PC-9 (cell line): ENCODE results near the gene DERL3. TPM values are rescaled to one million over a fixed set of nuclear protein-coding genes. Genes with fewer than 3 reads are reported as not detected.

Source experiments
- BruUV-seq: library from RNA; stranded (reverse); fragments of 400-500 nt; replicated peaks from 2 replicates; lab custom pipeline; 2021; lab: Mats Ljungman, UMichigan
- CTCF ChIA-PET: fragments of 300-600 bp; sonication (Branson Sonifier 250); formaldehyde crosslinking; loops from one replicate; lab custom pipeline; 2022; ENCODE audit warnings: antibody characterized with exemption; lab: Charles Lee
- POLR2A ChIA-PET: fragments of 300-600 bp; sonication (Branson Sonifier 250); formaldehyde crosslinking; loops from one replicate; lab custom pipeline; 2022; ENCODE audit warnings: antibody characterized with exemption; ENCODE audit not compliant: unreplicated experiment; lab: Charles Lee
- DNase-seq, 2 experiments: peaks; one replicate each; pipeline versions ENCODE4 v3.0.0 to v3.0.0-alpha.2; 2015 to 2022; ENCODE audit warnings: mixed read lengths in 1 of 2
- H2AFZ ChIP-seq: fragments of 200-600 bp; sonication (generic); 2 replicates; pipeline ENCODE4 v1.8.1; 2017; ENCODE audit warnings: antibody characterized with exemption
- H3F3A ChIP-seq: fragments of 200-600 bp; sonication (generic); 2 replicates; pipeline ENCODE4 v1.8.1; 2017; ENCODE audit warnings: antibody characterized with exemption, mild to moderate bottlenecking, low read depth; ENCODE audit not compliant: insufficient read depth
- H3K27ac ChIP-seq: fragments of 200-600 bp; sonication (generic); 2 replicates; pipeline ENCODE4 v1.6.1; 2016; ENCODE audit warnings: mixed run types
- H3K27me3 ChIP-seq: fragments of 200-600 bp; sonication (generic); 2 replicates; pipeline ENCODE4 v1.6.1; 2016; ENCODE audit warnings: low read depth, mixed run types; ENCODE audit not compliant: insufficient read depth
- H3K36me3 ChIP-seq: fragments of 200-600 bp; sonication (generic); 2 replicates; pipeline ENCODE4 v1.6.1; 2016; ENCODE audit warnings: low read depth, mixed run types
- H3K4me1 ChIP-seq: fragments of 200-600 bp; sonication (generic); replicated peaks from 2 replicates; pipeline ENCODE4 v1.6.1; 2016; ENCODE audit warnings: mixed run types; ENCODE audit not compliant: insufficient read depth
- H3K4me2 ChIP-seq: fragments of 200-600 bp; sonication (generic); 2 replicates; pipeline ENCODE4 v1.6.1; 2017; ENCODE audit warnings: mixed run types
- H3K4me3 ChIP-seq: fragments of 200-600 bp; sonication (generic); 2 replicates; pipeline ENCODE4 v1.6.1; 2016; ENCODE audit warnings: mixed run types
- H3K79me2 ChIP-seq: fragments of 200-600 bp; sonication (generic); 2 replicates; pipeline ENCODE4 v1.6.1; 2017; ENCODE audit warnings: low read depth, mixed run types
- H3K9me2 ChIP-seq: fragments of 200-600 bp; sonication (generic); 2 replicates; pipeline ENCODE4 v1.8.1; 2017; ENCODE audit warnings: mild to moderate bottlenecking; ENCODE audit not compliant: insufficient read depth
- H3K9me3 ChIP-seq: fragments of 200-600 bp; sonication (generic); 2 replicates; pipeline ENCODE4 v1.8.1; 2016; ENCODE audit warnings: low read depth; ENCODE audit not compliant: insufficient read depth
- H4K20me1 ChIP-seq: fragments of 200-600 bp; sonication (generic); 2 replicates; pipeline ENCODE4 v1.8.1; 2017; ENCODE audit not compliant: insufficient read depth
- CTCF ChIP-seq: fragments of 200-600 bp; sonication (generic); conservative IDR thresholded peaks from 2 replicates; pipeline ENCODE4 v1.6.1; 2017; ENCODE audit warnings: mixed run types, antibody characterized with exemption, mild to moderate bottlenecking, moderate library complexity
- EZH2 ChIP-seq: fragments of 200-600 bp; sonication (generic); IDR thresholded peaks from 2 replicates; pipeline ENCODE4 v1.8.0; 2017; ENCODE audit warnings: antibody characterized with exemption, low read depth
- intact Hi-C: fragments of 100-400 bp; cut with micrococcal nuclease; formaldehyde crosslinking; loops from one replicate; pipeline ENCODE4 v1.10.0; 2022; ENCODE audit not compliant: unreplicated experiment
- total RNA-seq: library from RNA; stranded (reverse); gene quantifications from 2 replicates; pipeline ENCODE4 v1.2.3, GENCODE V29; 2021

The DERL3 gene
- total RNA-seq, 1 experiment from 2014 or later: 0.41 TPM

DNA sequence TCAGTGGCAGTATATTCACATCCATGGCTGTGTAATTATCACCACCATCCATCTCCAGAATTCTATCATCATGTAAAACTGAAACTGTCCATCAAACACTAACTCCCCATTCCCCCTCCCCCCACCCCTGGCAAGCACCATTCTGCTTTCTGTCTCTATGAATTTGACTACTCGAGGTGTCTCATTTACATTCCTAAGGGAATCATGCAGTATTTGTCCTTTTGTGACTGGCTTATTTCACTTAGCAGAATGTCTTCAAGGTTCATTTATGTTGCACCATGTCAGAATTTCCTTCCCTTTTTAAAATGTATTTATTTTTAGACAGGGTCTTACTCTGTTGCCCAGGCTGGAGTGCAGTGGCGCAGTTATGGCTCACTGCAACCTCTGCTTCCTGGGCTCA lies 20.3 kb downstream of the DERL3 start:
- no TSS peak for BruUV-seq
- DNase-seq: no peak
- Histone ChIP-seq H2AFZ (no peak overlapping the region), H3K27me3 (no peaks in the 10 kb centered on the region), H3K4me3 (no peak overlapping the region), H4K20me1 (peaks cover 3% of the 10 kb centered on the region; the same call in 1 of the 2 replicates), H3K36me3 (peaks cover 5% of the 10 kb centered on the region), H3K4me2 (no peak overlapping the region), H3K27ac (no peak overlapping the region), H3F3A (no peaks in the 10 kb centered on the region), H3K9me3 (no peaks in the 10 kb centered on the region), H3K79me2 (no peaks in the 10 kb centered on the region), H3K4me1 (no peaks in the 10 kb centered on the region), H3K9me2 (no peaks in the 10 kb centered on the region)
- intact Hi-C loops: no loop called here
- no peak for TF ChIP-seq CTCF
- TF ChIP-seq EZH2: no peak
- CTCF ChIA-PET: no interaction called here
- POLR2A ChIA-PET: no interaction called here

DNA sequence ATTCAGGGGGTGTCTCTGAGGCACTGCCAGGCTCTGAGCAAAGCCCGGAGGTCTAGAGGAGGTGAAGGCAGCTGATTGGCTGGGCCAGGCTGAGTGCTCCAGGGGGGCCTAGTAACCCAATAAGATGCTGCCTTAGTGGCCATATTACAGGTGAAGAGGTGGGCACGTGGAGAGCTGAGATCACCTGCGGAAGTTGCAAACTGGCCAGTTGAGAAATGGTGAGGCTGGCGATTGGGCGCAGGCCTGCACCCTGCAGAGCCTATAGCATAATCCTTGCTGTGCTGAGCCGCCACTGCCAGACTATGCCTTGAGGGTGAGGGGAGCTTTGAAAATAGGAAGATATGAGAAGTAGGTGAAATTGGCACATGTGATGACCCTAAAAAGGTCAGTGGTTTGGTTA lies 21.7 kb downstream of the DERL3 start:
- Histone ChIP-seq H3K79me2 (no peaks in the 10 kb centered on the region), H2AFZ (no peak overlapping the region), H3K9me2 (no peaks in the 10 kb centered on the region; the same call in 1 of the 2 replicates), H3F3A (no peaks in the 10 kb centered on the region; the same call in 1 of the 2 replicates), H4K20me1 (no peaks in the 10 kb centered on the region), H3K4me1 (no peaks in the 10 kb centered on the region), H3K4me2 (no peak overlapping the region), H3K9me3 (no peaks in the 10 kb centered on the region), H3K4me3 (no peak overlapping the region), H3K27ac (no peak overlapping the region), H3K27me3 (no peaks in the 10 kb centered on the region), H3K36me3 (peaks cover 10% of the 10 kb centered on the region)
- TF ChIP-seq EZH2 (no peak), CTCF (no peak)
- CTCF ChIA-PET: no interaction called here
- DNase-seq: no peak
- BruUV-seq: no TSS peak
- intact Hi-C loops: no loop called here
- POLR2A ChIA-PET: no interaction called here

- no peak overlapping the region for H2AFZ ChIP-seq
- BruUV-seq: no TSS peak
- no peaks in the 10 kb centered on the region; the same call in 1 of the 2 replicates for H3F3A ChIP-seq
- no peaks in the 10 kb centered on the region for H3K9me3 ChIP-seq
- peaks cover 13% of the 10 kb centered on the region for H3K36me3 ChIP-seq
- no peak for DNase-seq
- no peaks in the 10 kb centered on the region for H3K27me3 ChIP-seq
- no peaks in the 10 kb centered on the region; the same call in 1 of the 2 replicates for H3K9me2 ChIP-seq
- intact Hi-C loops: no loop called here
- no peaks in the 10 kb centered on the region for H3K79me2 ChIP-seq
- no peaks in the 10 kb centered on the region for H3K4me1 ChIP-seq
- H3K4me3 ChIP-seq: no peak overlapping the region
- ChIA-PET CTCF (no interaction called here), POLR2A (no interaction called here)
- no peak for TF ChIP-seq CTCF
- no peak for TF ChIP-seq EZH2
- H4K20me1 ChIP-seq: no peaks in the 10 kb centered on the region; the same call in 1 of the 2 replicates
- H3K4me2 ChIP-seq: no peak overlapping the region
- H3K27ac ChIP-seq: no peak overlapping the region
Measured at GRCh38 chr22:23816156-23816976, 22.4 kb downstream of the DERL3 start.
